Body of pancreas (tissue), 4 donors: ENCODE results near the gene GPR37L1. TPM values are rescaled to one million over a fixed set of nuclear protein-coding genes. Genes with fewer than 3 reads are reported as not detected.

Experiments used
- ATAC-seq: fragments of 150-250 bp; one replicate; pipeline ENCODE4 v1.9.1; 2016
- DNase-seq, 4 donors: peaks; one replicate each; pipeline ENCODE4 v3.0.0-alpha.2; 2019
- H3K27ac ChIP-seq, 4 donors: fragments of 200-600 bp; sonication (generic); 1 replicate in 3 of 4; 2 replicates in 1 of 4; pipeline versions ENCODE4 v1.5.1 to v1.6.1; 2016 to 2019; ENCODE audit warnings: mild to moderate bottlenecking in 1 of 4, mixed read lengths in 1 of 4, moderate library complexity in 1 of 4
- H3K27me3 ChIP-seq, 2 donors: fragments of 200-600 bp; sonication (generic); one replicate each; pipeline ENCODE4 v1.6.0; 2016; ENCODE audit warnings: mild to moderate bottlenecking in 1 of 2
- H3K36me3 ChIP-seq, 2 donors: fragments of 200-600 bp; sonication (generic); replicated peaks in 1 of 2; 2 replicates each; pipeline ENCODE4 v1.5.1; 2016; ENCODE audit warnings: low read depth in 2 of 2; ENCODE audit not compliant: insufficient read depth in 1 of 2
- H3K4me1 ChIP-seq: fragments of 200-600 bp; sonication (generic); one replicate; pipeline ENCODE4 v1.6.0; 2016
- H3K4me3 ChIP-seq, 2 donors: fragments of 200-600 bp; sonication (generic); 1 replicate in 1 of 2; 2 replicates in 1 of 2; pipeline ENCODE4 v1.5.1; 2016 to 2019
- H3K9me3 ChIP-seq, 3 donors: fragments of 200-600 bp; sonication (generic); 1 replicate in 2 of 3; 2 replicates in 1 of 3; pipeline ENCODE4 v1.5.1; 2016
- CTCF ChIP-seq, 7 experiments: fragments of 450-650 bp in 4 of 7; fragments of 200-600 bp in 3 of 7; sonication (generic) in 3 of 7; IDR thresholded peaks; one replicate each; pipeline ENCODE4 v1.5.1; 2016 to 2019; ENCODE audit warnings: antibody characterized with exemption in 7 of 7
- POLR2A ChIP-seq, 3 donors: fragments of 450-650 bp; IDR thresholded peaks; one replicate each; pipeline ENCODE4 v1.6.1; 2016; ENCODE audit warnings: antibody characterized with exemption in 3 of 3, mild to moderate bottlenecking in 2 of 3
- WGBS, 2 donors: methylation state at CpG; one replicate each; pipeline ENCODE4 v1.1.5; 2017; 5-methylcytosine and 5-hydroxymethylcytosine counted together
- intact Hi-C: fragments of 100-400 bp; cut with DNase I; formaldehyde crosslinking; loops from one replicate; pipeline ENCODE4 v1.15.1; 2023
- total RNA-seq, 2 donors: library from RNA; depleted of rRNA; stranded (reverse); fragments of >200 nt; gene quantifications; one replicate each; pipeline ENCODE4 v1.1.0, GENCODE V29; 2016

GPR37L1 gene
- total RNA-seq, 2 donors from 2014 or later: not detected

- Histone ChIP-seq H3K4me1 (peaks cover 5% of the 10 kb centered on the region), H3K27ac (no peak overlapping the region), H3K9me3 (no peaks in the 10 kb centered on the region), H3K27me3 (no peaks in the 10 kb centered on the region), H3K36me3 (no peaks in the 10 kb centered on the region), H3K4me3 (no peak overlapping the region)
- intact Hi-C loops: loop anchor here (5.0 to 10.0 kb wide), 2 partner anchors 121 to 229 kb away; no protein-coding TSS in a partner anchor
- ATAC-seq (no peak), DNase-seq (no peak)
- 81 to 89% methylated on average over 10 of the region's 10 CpGs for WGBS, 2 donors
- no peak for TF ChIP-seq CTCF (IDR thresholded peaks at IDR 0.05)
- TF ChIP-seq POLR2A (IDR thresholded peaks at IDR 0.05): no peak
These were observed 658 bp downstream of the GPR37L1 start for GRCh38 chr1:202123336-202123813.

GRCh38 chr1:202124142-202124541, 1.4 kb downstream of the GPR37L1 start:
- TF ChIP-seq CTCF (IDR thresholded peaks at IDR 0.05) (no peak), POLR2A (IDR thresholded peaks at IDR 0.05) (no peak)
- intact Hi-C loops: loop anchor here (5.0 to 10.0 kb wide), 2 partner anchors 122 to 229 kb away; no protein-coding TSS in a partner anchor
- no peak for DNase-seq
- no peak for ATAC-seq
- H3K4me3 ChIP-seq: no peak overlapping the region
- H3K9me3 ChIP-seq: no peaks in the 10 kb centered on the region
- no peaks in the 10 kb centered on the region for H3K36me3 ChIP-seq
- no peaks in the 10 kb centered on the region for H3K27me3 ChIP-seq
- H3K4me1 ChIP-seq: no peaks in the 10 kb centered on the region
- H3K27ac ChIP-seq: no peak overlapping the region
- 72 to 81% methylated on average over 7 of the region's 7 CpGs for WGBS, 2 donors

- 86 to 90% methylated on average over 7 to 8 of the region's 8 CpGs for WGBS, 2 donors
- Histone ChIP-seq H3K4me3 (no peak overlapping the region), H3K4me1 (no peaks in the 10 kb centered on the region), H3K36me3 (no peaks in the 10 kb centered on the region), H3K27ac (no peak overlapping the region), H3K27me3 (no peaks in the 10 kb centered on the region), H3K9me3 (no peaks in the 10 kb centered on the region)
- no peak for TF ChIP-seq POLR2A (IDR thresholded peaks at IDR 0.05)
- no peak for TF ChIP-seq CTCF (IDR thresholded peaks at IDR 0.05)
- DNase-seq (no peak), ATAC-seq (no peak)
- intact Hi-C loops: loop anchor here (10.0 kb wide), 1 partner anchor 231 kb away; no protein-coding TSS in a partner anchor
These were observed 2.9 kb downstream of the GPR37L1 start for GRCh38 chr1:202125611-202126010.

DNA sequence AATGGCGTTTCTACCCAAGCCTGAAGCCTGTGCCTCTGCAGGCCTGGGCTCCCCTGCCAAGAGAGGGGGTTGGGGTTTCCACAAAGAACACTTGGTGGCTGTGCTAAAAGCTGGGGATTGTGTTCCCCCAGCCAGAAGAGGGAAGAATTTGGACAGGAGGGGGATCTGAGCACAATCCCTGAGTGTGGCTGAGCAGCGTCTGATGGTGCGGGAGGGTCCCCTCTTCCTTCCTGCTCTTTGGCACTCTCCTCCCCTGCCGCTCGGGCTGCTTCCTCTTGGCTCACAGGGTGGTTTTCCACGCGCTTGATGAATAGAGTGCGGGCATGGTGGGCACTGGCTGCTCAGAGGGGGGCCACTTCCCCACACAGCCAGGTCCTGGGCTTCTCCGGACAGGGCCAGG, 3.7 kb downstream of the GPR37L1 start:
- Histone ChIP-seq H3K4me3 (no peak overlapping the region), H3K4me1 (peaks cover 8% of the 10 kb centered on the region), H3K27me3 (no peaks in the 10 kb centered on the region), H3K27ac (no peak overlapping the region), H3K9me3 (no peaks in the 10 kb centered on the region), H3K36me3 (no peaks in the 10 kb centered on the region)
- TF ChIP-seq POLR2A (IDR thresholded peaks at IDR 0.05) (no peak), CTCF (IDR thresholded peaks at IDR 0.05) (no peak)
- ATAC-seq: no peak
- WGBS, 2 donors: 46 to 66% methylated on average over 9 of the region's 9 CpGs
- DNase-seq: no peak
- intact Hi-C loops: loop anchor here (10.0 kb wide), 1 partner anchor 232 kb away; no protein-coding TSS in a partner anchor

DNA sequence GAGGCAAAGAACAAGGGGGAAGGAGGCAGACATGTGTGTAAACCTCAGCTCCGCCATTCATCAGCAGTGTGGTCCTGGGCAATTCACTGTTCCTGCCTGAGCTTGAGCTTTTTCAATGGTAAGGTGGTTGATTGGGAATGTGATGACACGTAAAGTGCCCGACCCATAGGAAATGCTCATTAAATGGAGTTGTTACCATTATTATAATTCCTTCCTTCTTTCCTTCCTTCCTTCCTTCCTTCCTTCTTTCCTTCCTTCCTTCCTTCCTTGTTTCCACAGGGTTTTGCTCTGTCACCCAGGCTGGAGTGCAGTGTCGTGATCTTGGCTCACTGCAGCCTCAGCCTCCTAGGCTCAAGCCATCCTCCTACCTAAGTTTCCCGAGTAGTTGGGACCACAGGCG, 4.3 kb downstream of the GPR37L1 start:
- ATAC-seq (no peak), DNase-seq (no peak)
- peaks cover 14% of the 10 kb centered on the region for H3K4me1 ChIP-seq
- H3K27ac ChIP-seq: no peak overlapping the region
- TF ChIP-seq CTCF (IDR thresholded peaks at IDR 0.05) (no peak), POLR2A (IDR thresholded peaks at IDR 0.05) (no peak)
- H3K9me3 ChIP-seq: no peaks in the 10 kb centered on the region
- WGBS, 2 donors: 91% methylated on average over 6 of the region's 6 CpGs
- no peaks in the 10 kb centered on the region for H3K36me3 ChIP-seq
- H3K4me3 ChIP-seq: no peak overlapping the region
- H3K27me3 ChIP-seq: no peaks in the 10 kb centered on the region
- intact Hi-C loops: loop anchor here (10.0 kb wide), 1 partner anchor 232 kb away; no protein-coding TSS in a partner anchor
